Stimulated activated naive CD8-positive, alpha-beta T cell treated with anti-CD3 and anti-CD28 coated beads, Interleukin-15, amount 100 ng/mL, for 72 hours (primary cell): Measurements from ENCODE around the gene IGFBP3.

Source experiments
- ATAC-seq: fragments of 150-1000 bp; cut with Tn5 transposase; 2 replicates; pipeline ENCODE4 v1.10.0; 2021; ENCODE audit warnings: mild to moderate bottlenecking, moderate library complexity
- DNase-seq, 2 donors: peaks; one replicate each; pipeline ENCODE4 v3.0.0; 2021 to 2022
- H3K27ac Mint-ChIP-seq, 2 donors: one replicate each; pipeline ENCODE4 v1.8.0; 2022; ENCODE audit warnings: mild to moderate bottlenecking in 2 of 2, mixed read lengths in 2 of 2, moderate library complexity in 2 of 2
- H3K27me3 Mint-ChIP-seq: one replicate; pipeline ENCODE4 v1.8.0; 2022; ENCODE audit warnings: mixed read lengths
- H3K4me1 Mint-ChIP-seq: one replicate; pipeline ENCODE4 v1.8.0; 2022; ENCODE audit warnings: mild to moderate bottlenecking, mixed read lengths
- H3K4me3 Mint-ChIP-seq, 2 donors: one replicate each; pipeline ENCODE4 v1.8.0; 2022; ENCODE audit warnings: mild to moderate bottlenecking in 2 of 2, mixed read lengths in 2 of 2, moderate library complexity in 1 of 2
- H3K9me3 Mint-ChIP-seq, 2 donors: one replicate each; pipeline ENCODE4 v1.8.0; 2022; ENCODE audit warnings: mixed read lengths in 2 of 2

The IGFBP3 gene

GRCh38 chr7:45890125-45890901 is 30.8 kb downstream of the IGFBP3 start:
- DNase-seq (no peak), ATAC-seq (no peak)
- Mint-ChIP-seq H3K4me3 (no peak overlapping the region), H3K4me1 (peaks cover 6% of the 10 kb centered on the region), H3K27ac (no peak overlapping the region), H3K9me3 (no peaks in the 10 kb centered on the region), H3K27me3 (peaks cover 85% of the 10 kb centered on the region)

GRCh38 chr7:45889367-45890067 is 31.6 kb downstream of the IGFBP3 start:
- Mint-ChIP-seq H3K27me3 (peaks cover 86% of the 10 kb centered on the region), H3K4me1 (peaks cover 6% of the 10 kb centered on the region), H3K9me3 (no peaks in the 10 kb centered on the region), H3K27ac (no peak overlapping the region), H3K4me3 (no peak overlapping the region)
- DNase-seq (no peak), ATAC-seq (no peak)

- peaks cover 85% of the 10 kb centered on the region for H3K27me3 Mint-ChIP-seq
- H3K4me1 Mint-ChIP-seq = peaks cover 6% of the 10 kb centered on the region
- H3K27ac Mint-ChIP-seq = no peak overlapping the region
- no peaks in the 10 kb centered on the region for H3K9me3 Mint-ChIP-seq
- no peak overlapping the region for H3K4me3 Mint-ChIP-seq
- DNase-seq = no peak
- peak; percentile 15 for ATAC-seq
Measured at GRCh38 chr7:45888993-45889366, 32.1 kb downstream of the IGFBP3 start.

- ATAC-seq (peak; percentile 47), DNase-seq (no peak)
- Mint-ChIP-seq H3K4me1 (peaks cover 6% of the 10 kb centered on the region), H3K27ac (no peak within 1 kb of the TSS), H3K4me3 (peak within 1 kb of the TSS; percentile 23 to 65), H3K9me3 (no peaks in the 10 kb centered on the region), H3K27me3 (peaks cover 79% of the 10 kb centered on the region)
Measured at GRCh38 chr7:45888185-45888992, 32.7 kb downstream of the IGFBP3 start, which contains the start of gene IGFBP1. IGFBP1 (plus strand) TSS chr7:45888488; CDS start chr7:45888653, 165 bp downstream.

- ATAC-seq (no peak), DNase-seq (no peak)
- no peaks in the 10 kb centered on the region for H3K9me3 Mint-ChIP-seq
- H3K4me3 Mint-ChIP-seq = no peak overlapping the region
- no peak overlapping the region for H3K27ac Mint-ChIP-seq
- peaks cover 72% of the 10 kb centered on the region for H3K27me3 Mint-ChIP-seq
- peaks cover 6% of the 10 kb centered on the region for H3K4me1 Mint-ChIP-seq
Measured at GRCh38 chr7:45886931-45887667, 34.0 kb downstream of the IGFBP3 start.

- H3K27me3 Mint-ChIP-seq = peaks cover 55% of the 10 kb centered on the region
- no peak for DNase-seq
Measured at GRCh38 chr7:45885264-45885882, 35.7 kb downstream of the IGFBP3 start.

GRCh38 chr7:45884136-45884535 is 36.9 kb downstream of the IGFBP3 start:
- Mint-ChIP-seq H3K27ac (no peak overlapping the region), H3K4me1 (peaks cover 6% of the 10 kb centered on the region), H3K4me3 (no peak overlapping the region), H3K9me3 (no peaks in the 10 kb centered on the region), H3K27me3 (peaks cover 43% of the 10 kb centered on the region)
- DNase-seq = no peak
- ATAC-seq = no peak

More at GRCh38 chr7:45885264-45885882, 35.7 kb downstream of the IGFBP3 start:
- H3K4me3 Mint-ChIP-seq = no peak overlapping the region
- no peak for ATAC-seq
- no peaks in the 10 kb centered on the region for H3K9me3 Mint-ChIP-seq
- peaks cover 6% of the 10 kb centered on the region for H3K4me1 Mint-ChIP-seq
- H3K27ac Mint-ChIP-seq = no peak overlapping the region

- Mint-ChIP-seq H3K4me1 (no peaks in the 10 kb centered on the region), H3K27me3 (peaks cover 26% of the 10 kb centered on the region), H3K4me3 (no peak overlapping the region), H3K27ac (no peak overlapping the region), H3K9me3 (peaks cover 0 to 6% of the 10 kb centered on the region in 2 donors)
- no peak for DNase-seq
- no peak for ATAC-seq
Measured at GRCh38 chr7:45882465-45882810, 38.6 kb downstream of the IGFBP3 start.

GRCh38 chr7:45881759-45882464 is 39.2 kb downstream of the IGFBP3 start:
- Mint-ChIP-seq H3K27me3 (peaks cover 20% of the 10 kb centered on the region), H3K9me3 (peaks cover 3 to 6% of the 10 kb centered on the region in 2 donors), H3K27ac (no peak overlapping the region), H3K4me3 (no peak overlapping the region), H3K4me1 (no peaks in the 10 kb centered on the region)
- ATAC-seq = no peak
- DNase-seq = no peak

GRCh38 chr7:45881280-45881758 is 39.8 kb downstream of the IGFBP3 start:
- ATAC-seq (peak; percentile 25), DNase-seq (no peak)
- Mint-ChIP-seq H3K9me3 (peaks cover 3 to 6% of the 10 kb centered on the region in 2 donors), H3K27me3 (peaks cover 15% of the 10 kb centered on the region), H3K27ac (no peak overlapping the region), H3K4me3 (no peak overlapping the region), H3K4me1 (no peaks in the 10 kb centered on the region)

GRCh38 chr7:45880433-45880860 is 40.6 kb downstream of the IGFBP3 start:
- H3K4me3 Mint-ChIP-seq = no peak overlapping the region
- no peaks in the 10 kb centered on the region for H3K4me1 Mint-ChIP-seq
- ATAC-seq (no peak), DNase-seq (no peak)
- peaks cover 14% of the 10 kb centered on the region for H3K27me3 Mint-ChIP-seq
- H3K9me3 Mint-ChIP-seq = peaks cover 3 to 6% of the 10 kb centered on the region in 2 donors
- H3K27ac Mint-ChIP-seq = no peak overlapping the region

- ATAC-seq = no peak
Measured at GRCh38 chr7:45878457-45879144, 42.5 kb downstream of the IGFBP3 start.

GRCh38 chr7:45876519-45876918 is 44.6 kb downstream of the IGFBP3 start:
- no peak overlapping the region for H3K4me3 Mint-ChIP-seq
- no peak for ATAC-seq
- H3K27me3 Mint-ChIP-seq = no peaks in the 10 kb centered on the region
- H3K27ac Mint-ChIP-seq = no peak overlapping the region
- H3K9me3 Mint-ChIP-seq = peaks cover 3 to 6% of the 10 kb centered on the region in 2 donors
- DNase-seq = no peak
- no peaks in the 10 kb centered on the region for H3K4me1 Mint-ChIP-seq

More at GRCh38 chr7:45878457-45879144, 42.5 kb downstream of the IGFBP3 start:
- Mint-ChIP-seq H3K4me3 (no peak overlapping the region), H3K9me3 (peaks cover 3 to 6% of the 10 kb centered on the region in 2 donors), H3K27ac (no peak overlapping the region), H3K4me1 (no peaks in the 10 kb centered on the region), H3K27me3 (no peaks in the 10 kb centered on the region)
- DNase-seq = no peak
